Measurements from ENCODE around the gene ZBTB7B.

ZBTB7B gene

GRCh38 chr1:155018617-155019348 is 16.2 kb downstream of the ZBTB7B start:
- no peak for DNase-seq

GRCh38 chr1:155019377-155020245 is 17.0 kb downstream of the ZBTB7B start:
- no peak for DNase-seq

- no peak for DNase-seq
Observed at GRCh38 chr1:155022136-155022926, 19.7 kb downstream of the ZBTB7B start.

- DNase-seq, result no peak
Observed at GRCh38 chr1:155022927-155023236, 20.3 kb downstream of the ZBTB7B start.

GRCh38 chr1:155023627-155024026 is 21.0 kb downstream of the ZBTB7B start:
- no peak for DNase-seq

GRCh38 chr1:155024315-155024714 is 21.7 kb downstream of the ZBTB7B start:
- DNase-seq, result no peak

- DNase-seq, result no peak
Observed at GRCh38 chr1:155026154-155026553, 23.6 kb downstream of the ZBTB7B start.

- no peak for DNase-seq
Observed at GRCh38 chr1:155026588-155026987, 24.0 kb downstream of the ZBTB7B start.

- no peak for DNase-seq
Observed at GRCh38 chr1:155029513-155030242, 27.1 kb downstream of the ZBTB7B start.

- DNase-seq, result no peak
Observed at GRCh38 chr1:155030243-155030795, 27.7 kb downstream of the ZBTB7B start.

GRCh38 chr1:155030899-155031298 is 28.3 kb downstream of the ZBTB7B start:
- no peak for DNase-seq

GRCh38 chr1:155032886-155033285 is 30.3 kb downstream of the ZBTB7B start:
- DNase-seq, result no peak

GRCh38 chr1:155033524-155033923 is 30.9 kb downstream of the ZBTB7B start, which contains the start of the genes DCST1 and DCST2:
DCST1 (plus strand) TSS chr1:155033824; CDS start chr1:155034037, 213 bp downstream.
DCST2 (minus strand) TSS chr1:155033781; CDS start chr1:155033701, 80 bp downstream.
- DNase-seq, result no peak

- no peak for DNase-seq
Observed at GRCh38 chr1:155034318-155035208, 32.0 kb downstream of the ZBTB7B start.

- no peak for DNase-seq
Observed at GRCh38 chr1:155035936-155036335, 33.3 kb downstream of the ZBTB7B start.

GRCh38 chr1:155037043-155037442 is 34.4 kb downstream of the ZBTB7B start:
- no peak for DNase-seq

- DNase-seq, result no peak
Observed at GRCh38 chr1:155037851-155038441, 35.3 kb downstream of the ZBTB7B start.

- no peak for DNase-seq
Observed at GRCh38 chr1:155038602-155039307, 36.2 kb downstream of the ZBTB7B start.

GRCh38 chr1:155039308-155039669 is 36.7 kb downstream of the ZBTB7B start:
- no peak for DNase-seq

Data from fibroblast of upper back skin (primary cell).